HG02798 (cell line): ENCODE data around the gene DENND5A.
A peak's percentile ranks its signal among the peaks of the same experiment; 100 is the strongest.
"Not testable (repeated sequence)": the region's sequence is repeated elsewhere in the genome, so short reads cannot be mapped to it uniquely, and the experiment has no call there.

Experiments
- ATAC-seq: cut with Tn5 transposase; IDR thresholded peaks from one replicate; pipeline ENCODE4 v1.9.1; 2021; ENCODE audit warnings: mild to moderate bottlenecking; ENCODE audit not compliant: unreplicated experiment, poor library complexity

Gene DENND5A

GRCh38 chr11:9219115-9219514 lies 46.0 kb downstream of the DENND5A start:
- ATAC-seq: no peak

GRCh38 chr11:9214765-9215164 lies 50.4 kb downstream of the DENND5A start:
- ATAC-seq: no peak

- no peak for ATAC-seq
Observed at GRCh38 chr11:9211322-9211721, 53.8 kb downstream of the DENND5A start.

GRCh38 chr11:9210922-9211320 lies 54.2 kb downstream of the DENND5A start:
- ATAC-seq: peak; percentile 39

GRCh38 chr11:9210224-9210921 lies 54.8 kb downstream of the DENND5A start:
- no peak for ATAC-seq

GRCh38 chr11:9209604-9210003 lies 55.5 kb downstream of the DENND5A start:
- peak; percentile 10 for ATAC-seq

GRCh38 chr11:9208726-9209501 lies 56.2 kb downstream of the DENND5A start:
- ATAC-seq: peak; percentile 50

GRCh38 chr11:9207229-9207628 lies 57.9 kb downstream of the DENND5A start:
- ATAC-seq: no peak

- ATAC-seq: no peak
Observed at GRCh38 chr11:9206496-9206895, 58.7 kb downstream of the DENND5A start.

- ATAC-seq: no peak
Observed at GRCh38 chr11:9203691-9204311, 61.3 kb downstream of the DENND5A start.

- no peak for ATAC-seq
Observed at GRCh38 chr11:9201372-9202162, 63.6 kb downstream of the DENND5A start.

GRCh38 chr11:9200471-9200870 lies 64.7 kb downstream of the DENND5A start:
- ATAC-seq: no peak

GRCh38 chr11:9193316-9193715 lies 71.8 kb downstream of the DENND5A start:
- no peak for ATAC-seq

GRCh38 chr11:9192561-9192960 lies 72.6 kb downstream of the DENND5A start:
- no peak for ATAC-seq

- ATAC-seq: not testable (repeated sequence)
Observed at GRCh38 chr11:9190326-9191016, 74.7 kb downstream of the DENND5A start.

- ATAC-seq: not testable (repeated sequence)
Observed at GRCh38 chr11:9188860-9189259, 76.3 kb downstream of the DENND5A start.

- no peak for ATAC-seq
Observed at GRCh38 chr11:9187616-9188015, 77.5 kb downstream of the DENND5A start.

- ATAC-seq: no peak
Observed at GRCh38 chr11:9184516-9184915, 80.6 kb downstream of the DENND5A start.

- no peak for ATAC-seq
Observed at GRCh38 chr11:9182180-9182871, 82.8 kb downstream of the DENND5A start.
